ENCODE results near the gene GALNT9. TPM values are rescaled to one million over a fixed set of nuclear protein-coding genes. Genes with fewer than 3 reads are reported as not detected.

GALNT9 gene
- polyA plus RNA-seq, 3 donors: not detected

- Mint-ChIP-seq H3K27me3 (ENCODE audit: low read depth in 3 of 3) (peaks cover 2 to 15% (median 8%) of the 10 kb centered on the region in 3 donors), H3K4me3 (no peak overlapping the region), H3K4me1 (no peaks in the 10 kb centered on the region), H3K36me3 (no peaks in the 10 kb centered on the region), H3K9me3 (peaks cover 0 to 4% (median 0%) of the 10 kb centered on the region in 7 donors), H3K27ac (no peak overlapping the region)
- TF ChIP-seq CTCF (IDR thresholded peaks at IDR 0.05): no peak
- no peak overlapping the region for H3K4me2 ChIP-seq (replicated peaks; ENCODE audit: extremely low read depth, low read length, poor library complexity, severe bottlenecking)
- DNase-seq: no peak
- no peaks in the 10 kb centered on the region for H3K27me3 ChIP-seq (ENCODE audit: control insufficient read depth in 2 of 2, insufficient read depth in 2 of 2, low read length in 2 of 2)
- H3K4me3 ChIP-seq (replicated peaks in 1 of 3; ENCODE audit: low read depth in 2 of 3, low read length in 3 of 3): no peak overlapping the region
- intact Hi-C loops (cut with micrococcal nuclease): no loop called here
- no peak overlapping the region for H2AFZ ChIP-seq (ENCODE audit: insufficient read depth, low read depth, low read length, poor library complexity, severe bottlenecking)
- 95% methylated on average over 18 of the region's 21 CpGs for WGBS (ENCODE audit: insufficient coverage)
- no peaks in the 10 kb centered on the region for H3K79me2 ChIP-seq (ENCODE audit: insufficient read depth, low read length)
- no peak overlapping the region for H3K9ac ChIP-seq (ENCODE audit: insufficient read depth, low read length, poor library complexity, severe bottlenecking)
- H3K36me3 ChIP-seq (replicated peaks in 1 of 2; ENCODE audit: control insufficient read depth in 1 of 2, insufficient read depth in 2 of 2, low read length in 2 of 2): no peaks in the 10 kb centered on the region
- H3K9me3 ChIP-seq (replicated peaks in 1 of 2; ENCODE audit: control insufficient read depth in 1 of 2, insufficient read depth in 1 of 2, low read length in 2 of 2): no peaks in the 10 kb centered on the region
- H4K20me1 ChIP-seq (ENCODE audit: insufficient read depth, low read length): no peaks in the 10 kb centered on the region
- no peak overlapping the region for H3K27ac ChIP-seq (ENCODE audit: low read depth in 1 of 2, low read length in 2 of 2)
- H3K4me1 ChIP-seq (ENCODE audit: control insufficient read depth in 1 of 2, insufficient read depth in 2 of 2, low read length in 2 of 2): no peaks in the 10 kb centered on the region
Measured at GRCh38 chr12:132251741-132252490, 77.5 kb downstream of the GALNT9 start.

- peaks cover 0 to 4% (median 0%) of the 10 kb centered on the region in 7 donors for H3K9me3 Mint-ChIP-seq
- Histone ChIP-seq H3K27me3 (ENCODE audit: control insufficient read depth in 2 of 2, insufficient read depth in 2 of 2, low read length in 2 of 2) (no peaks in the 10 kb centered on the region), H4K20me1 (ENCODE audit: insufficient read depth, low read length) (no peaks in the 10 kb centered on the region), H3K4me2 (replicated peaks; ENCODE audit: extremely low read depth, low read length, poor library complexity, severe bottlenecking) (no peak overlapping the region), H3K79me2 (ENCODE audit: insufficient read depth, low read length) (no peaks in the 10 kb centered on the region), H3K27ac (ENCODE audit: low read depth in 1 of 2, low read length in 2 of 2) (no peak overlapping the region), H3K9me3 (replicated peaks in 1 of 2; ENCODE audit: control insufficient read depth in 1 of 2, insufficient read depth in 1 of 2, low read length in 2 of 2) (no peaks in the 10 kb centered on the region), H3K9ac (ENCODE audit: insufficient read depth, low read length, poor library complexity, severe bottlenecking) (no peak overlapping the region), H3K4me1 (ENCODE audit: control insufficient read depth in 1 of 2, insufficient read depth in 2 of 2, low read length in 2 of 2) (no peaks in the 10 kb centered on the region), H3K36me3 (replicated peaks in 1 of 2; ENCODE audit: control insufficient read depth in 1 of 2, insufficient read depth in 2 of 2, low read length in 2 of 2) (no peaks in the 10 kb centered on the region), H3K4me3 (replicated peaks in 1 of 3; ENCODE audit: low read depth in 2 of 3, low read length in 3 of 3) (no peak overlapping the region), H2AFZ (ENCODE audit: insufficient read depth, low read depth, low read length, poor library complexity, severe bottlenecking) (no peak overlapping the region)
- 89% methylated on average over 11 of the region's 18 CpGs for WGBS (ENCODE audit: insufficient coverage)
- H3K36me3 Mint-ChIP-seq: no peaks in the 10 kb centered on the region
- no peak overlapping the region for H3K4me3 Mint-ChIP-seq
- peaks cover 2 to 15% (median 8%) of the 10 kb centered on the region in 3 donors for H3K27me3 Mint-ChIP-seq (ENCODE audit: low read depth in 3 of 3)
- no peak overlapping the region for H3K27ac Mint-ChIP-seq
- TF ChIP-seq CTCF (IDR thresholded peaks at IDR 0.05): no peak
- intact Hi-C loops (cut with micrococcal nuclease): no loop called here
- H3K4me1 Mint-ChIP-seq: no peaks in the 10 kb centered on the region
- DNase-seq: no peak
Measured at GRCh38 chr12:132251310-132251709, 78.1 kb downstream of the GALNT9 start.
